ENCODE results near the gene PAX7.

The PAX7 gene

GRCh38 chr1:18693256-18694098 lies 62.8 kb downstream of the PAX7 start:
- TF ChIP-seq CTCF (IDR thresholded peaks at IDR 0.05): no peak

- no peak for TF ChIP-seq CTCF (IDR thresholded peaks at IDR 0.05)
Measured at GRCh38 chr1:18697541-18697940, 66.9 kb downstream of the PAX7 start.

GRCh38 chr1:18700530-18700929 lies 69.9 kb downstream of the PAX7 start:
- no peak for TF ChIP-seq CTCF (IDR thresholded peaks at IDR 0.05)

- TF ChIP-seq CTCF (IDR thresholded peaks at IDR 0.05): no peak
Measured at GRCh38 chr1:18701183-18701582, 70.5 kb downstream of the PAX7 start.

GRCh38 chr1:18703041-18703621 lies 72.5 kb downstream of the PAX7 start:
- no peak for TF ChIP-seq CTCF (IDR thresholded peaks at IDR 0.05)

GRCh38 chr1:18705811-18706210 lies 75.2 kb downstream of the PAX7 start:
- TF ChIP-seq CTCF (IDR thresholded peaks at IDR 0.05): no peak

GRCh38 chr1:18707696-18708257 lies 77.1 kb downstream of the PAX7 start:
- no peak for TF ChIP-seq CTCF (IDR thresholded peaks at IDR 0.05)

All from LNCAP (cell line).